SK-N-SH treated with all-trans-retinoic acid at 6 μM for 48 hours (cell line): ENCODE measurements around the gene BCAT1.
"Not testable (repeated sequence)": the region's sequence is repeated elsewhere in the genome, so short reads cannot be mapped to it uniquely, and the experiment has no call there.

Experiments used
- ATAC-seq: fragments of 200-7000 bp; cut with Tn5 transposase; 3 replicates; pipeline ENCODE4 v1.9.1; 2020; ENCODE audit warnings: mild to moderate bottlenecking, moderate library complexity
- ARNTL ChIP-seq: fragments of 450-650 bp; formaldehyde crosslinking; IDR thresholded peaks from 2 replicates; pipeline ENCODE4 v1.5.0; 2020; ENCODE audit warnings: low read depth, mild to moderate bottlenecking, moderate library complexity, borderline replicate concordance
- BACH2 ChIP-seq: fragments of 250-450 bp; sonication (Bioruptor Pico); IDR thresholded peaks from 2 replicates; pipeline ENCODE4 v1.9.0; 2021; ENCODE audit warnings: mild to moderate bottlenecking, borderline replicate concordance
- CREB5 ChIP-seq: fragments of 250-450 bp; sonication (Bioruptor Pico); IDR thresholded peaks from 2 replicates; pipeline ENCODE4 v1.5.1; 2020; ENCODE audit warnings: low read depth, mild to moderate bottlenecking, moderate library complexity
- CSDC2 ChIP-seq: fragments of 250-450 bp; sonication (Bioruptor Pico); IDR thresholded peaks from 2 replicates; pipeline ENCODE4 v1.5.0; 2020; ENCODE audit warnings: mild to moderate bottlenecking, moderate library complexity
- CSRNP3 ChIP-seq: fragments of 250-450 bp; sonication (Bioruptor Pico); IDR thresholded peaks from 2 replicates; pipeline ENCODE4 v1.5.1; 2021; ENCODE audit warnings: mild to moderate bottlenecking, moderate library complexity
- ESRRG ChIP-seq: fragments of 250-450 bp; sonication (Bioruptor Pico); IDR thresholded peaks from 2 replicates; pipeline ENCODE4 v1.6.1; 2021; ENCODE audit warnings: mild to moderate bottlenecking
- GLIS3 ChIP-seq: fragments of 250-450 bp; sonication (Bioruptor Pico); IDR thresholded peaks from 2 replicates; pipeline ENCODE4 v1.5.0; 2020; ENCODE audit warnings: mild to moderate bottlenecking, moderate library complexity
- ISL1 ChIP-seq: fragments of 250-450 bp; sonication (Bioruptor Pico); IDR thresholded peaks from 2 replicates; pipeline ENCODE4 v2.1.2; 2022; ENCODE audit warnings: mild to moderate bottlenecking, moderate library complexity
- OSR1 ChIP-seq: fragments of 250-450 bp; sonication (Bioruptor Pico); IDR thresholded peaks from 2 replicates; pipeline ENCODE4 v1.8.0; 2022; ENCODE audit warnings: moderate library complexity, mild to moderate bottlenecking, inconsistent platforms
- PATZ1 ChIP-seq: fragments of 250-450 bp; sonication (Bioruptor Pico); IDR thresholded peaks from 2 replicates; pipeline ENCODE4 v1.8.0; 2020; ENCODE audit warnings: mild to moderate bottlenecking, moderate library complexity, borderline replicate concordance
- PPARA ChIP-seq: fragments of 250-450 bp; sonication (Bioruptor Pico); IDR thresholded peaks from 2 replicates; pipeline ENCODE4 v1.5.0; 2020; ENCODE audit warnings: mild to moderate bottlenecking, borderline replicate concordance
- RARB ChIP-seq: fragments of 250-450 bp; sonication (Bioruptor Pico); IDR thresholded peaks from 2 replicates; pipeline ENCODE4 v1.8.0; 2021; ENCODE audit warnings: mild to moderate bottlenecking, moderate library complexity
- TCF4 ChIP-seq: fragments of 250-450 bp; sonication (Bioruptor Pico); IDR thresholded peaks from 2 replicates; pipeline ENCODE4 v1.8.0; 2021; ENCODE audit warnings: mild to moderate bottlenecking, moderate library complexity, borderline replicate concordance
- TOX ChIP-seq: fragments of 250-450 bp; sonication (Bioruptor Pico); IDR thresholded peaks from 2 replicates; pipeline ENCODE4 v1.8.0; 2021; ENCODE audit warnings: mild to moderate bottlenecking, moderate library complexity, borderline replicate concordance
- ZC3H10 ChIP-seq: fragments of 250-450 bp; sonication (Bioruptor Pico); IDR thresholded peaks from 2 replicates; pipeline ENCODE4 v1.5.1; 2021; ENCODE audit warnings: mild to moderate bottlenecking, moderate library complexity
- ZFP3 ChIP-seq: fragments of 250-450 bp; sonication (Bioruptor Pico); IDR thresholded peaks from 2 replicates; pipeline ENCODE4 v1.5.0; 2020; ENCODE audit warnings: mild to moderate bottlenecking, moderate library complexity
- ZFP30 ChIP-seq: fragments of 450-650 bp; formaldehyde crosslinking; IDR thresholded peaks from 2 replicates; pipeline ENCODE4 v1.5.0; 2022; ENCODE audit warnings: mild to moderate bottlenecking, moderate library complexity
- ZNF70 ChIP-seq: fragments of 450-650 bp; formaldehyde crosslinking; IDR thresholded peaks from 2 replicates; pipeline ENCODE4 v1.5.0; 2020; ENCODE audit warnings: mild to moderate bottlenecking, moderate library complexity
- ZNF8 ChIP-seq: fragments of 450-650 bp; formaldehyde crosslinking; IDR thresholded peaks from 2 replicates; pipeline ENCODE4 v1.5.0; 2020; ENCODE audit warnings: mild to moderate bottlenecking, moderate library complexity

Gene BCAT1

GRCh38 chr12:24940157-24940556 is 8.7 kb downstream of the BCAT1 start:
- TF ChIP-seq CREB5 (no peak), CSDC2 (no peak), BACH2 (CRISPR knock-in tag) (no peak), ZFP30 (CRISPR knock-in tag) (no peak), PATZ1 (CRISPR knock-in tag) (no peak), ISL1 (no peak)
- no peak for ATAC-seq

GRCh38 chr12:24939551-24939950 is 9.3 kb downstream of the BCAT1 start:
- ATAC-seq = not testable (repeated sequence)

GRCh38 chr12:24938341-24938740 is 10.6 kb downstream of the BCAT1 start:
- no peak for TF ChIP-seq TCF4
- TF ChIP-seq GLIS3 (CRISPR knock-in tag) = no peak
- no peak for TF ChIP-seq CREB5
- TF ChIP-seq PATZ1 (CRISPR knock-in tag) = no peak
- TF ChIP-seq ZNF70 (CRISPR knock-in tag) = no peak
- no peak for TF ChIP-seq ZFP3 (CRISPR knock-in tag)
- TF ChIP-seq TOX (CRISPR knock-in tag) = no peak
- TF ChIP-seq ZC3H10 (CRISPR knock-in tag) = no peak
- TF ChIP-seq PPARA (CRISPR knock-in tag) = no peak
- no peak for TF ChIP-seq ISL1
- no peak for TF ChIP-seq ARNTL (CRISPR knock-in tag)
- TF ChIP-seq ZNF8 (CRISPR knock-in tag) = no peak
- TF ChIP-seq CSRNP3 (CRISPR knock-in tag) = no peak
- TF ChIP-seq RARB (CRISPR knock-in tag) = no peak
- TF ChIP-seq ESRRG (CRISPR knock-in tag) = no peak
- no peak for TF ChIP-seq ZFP30 (CRISPR knock-in tag)
- no peak for TF ChIP-seq OSR1 (CRISPR knock-in tag)
- TF ChIP-seq CSDC2 = no peak
- TF ChIP-seq, all 23 proteins: peak for 0
- no peak for ATAC-seq

GRCh38 chr12:24937553-24938244 is 11.2 kb downstream of the BCAT1 start:
- no peak; the same call in 2 of the 3 replicates for ATAC-seq
- TF ChIP-seq OSR1 (CRISPR knock-in tag) (no peak), CREB5 (no peak), ZFP30 (CRISPR knock-in tag) (no peak), CSDC2 (no peak), BACH2 (CRISPR knock-in tag) (no peak)
